Glutamatergic neuron (in vitro differentiated cells): ENCODE data around the gene AFF3. TPM values are rescaled to one million over a fixed set of nuclear protein-coding genes. Genes with fewer than 3 reads are reported as not detected.

ENCODE experiments used
- DNase-seq: peaks from one replicate; pipeline ENCODE4 v3.0.0; 2022
- H3K27ac Mint-ChIP-seq: one replicate; pipeline ENCODE4 v1.8.0; 2020; ENCODE audit warnings: mild to moderate bottlenecking, mixed read lengths, inconsistent platforms; ENCODE audit not compliant: unreplicated experiment
- H3K27me3 Mint-ChIP-seq: one replicate; pipeline ENCODE4 v1.8.0; 2020; ENCODE audit warnings: mild to moderate bottlenecking, moderate library complexity, mixed read lengths, inconsistent platforms; ENCODE audit not compliant: unreplicated experiment
- H3K36me3 Mint-ChIP-seq: one replicate; pipeline ENCODE4 v1.8.0; 2020; ENCODE audit warnings: mild to moderate bottlenecking, mixed read lengths, inconsistent platforms; ENCODE audit not compliant: unreplicated experiment
- H3K4me1 Mint-ChIP-seq: one replicate; pipeline ENCODE4 v1.8.0; 2020; ENCODE audit warnings: mild to moderate bottlenecking, low read depth, mixed read lengths, inconsistent platforms; ENCODE audit not compliant: unreplicated experiment
- H3K4me3 Mint-ChIP-seq: one replicate; pipeline ENCODE4 v1.8.0; 2020; ENCODE audit warnings: mild to moderate bottlenecking, mixed read lengths, inconsistent platforms; ENCODE audit not compliant: unreplicated experiment
- H3K9me3 Mint-ChIP-seq: one replicate; pipeline ENCODE4 v1.8.0; 2020; ENCODE audit warnings: mild to moderate bottlenecking, moderate library complexity, mixed read lengths, inconsistent platforms; ENCODE audit not compliant: unreplicated experiment
- total RNA-seq: library from RNA; stranded (reverse); fragmentation: NEBNext Ultra II Directional; extraction: Animal tissue kit (Norgen Biotek cat#: 25700); gene quantifications from one replicate; pipeline ENCODE4 v1.2.1, GENCODE V29; 2021; ENCODE audit not compliant: unreplicated experiment
- TF ChIP-seq, protein P1 (sequence below): fragments of 200-600 bp; sonication (generic); IDR thresholded peaks from one replicate; pipeline ENCODE4 v1.5.0; 2021; ENCODE audit not compliant: partially characterized antibody, unreplicated experiment

AFF3 gene
- total RNA-seq, 1 donor from 2014 or later: 125 TPM

DNA sequence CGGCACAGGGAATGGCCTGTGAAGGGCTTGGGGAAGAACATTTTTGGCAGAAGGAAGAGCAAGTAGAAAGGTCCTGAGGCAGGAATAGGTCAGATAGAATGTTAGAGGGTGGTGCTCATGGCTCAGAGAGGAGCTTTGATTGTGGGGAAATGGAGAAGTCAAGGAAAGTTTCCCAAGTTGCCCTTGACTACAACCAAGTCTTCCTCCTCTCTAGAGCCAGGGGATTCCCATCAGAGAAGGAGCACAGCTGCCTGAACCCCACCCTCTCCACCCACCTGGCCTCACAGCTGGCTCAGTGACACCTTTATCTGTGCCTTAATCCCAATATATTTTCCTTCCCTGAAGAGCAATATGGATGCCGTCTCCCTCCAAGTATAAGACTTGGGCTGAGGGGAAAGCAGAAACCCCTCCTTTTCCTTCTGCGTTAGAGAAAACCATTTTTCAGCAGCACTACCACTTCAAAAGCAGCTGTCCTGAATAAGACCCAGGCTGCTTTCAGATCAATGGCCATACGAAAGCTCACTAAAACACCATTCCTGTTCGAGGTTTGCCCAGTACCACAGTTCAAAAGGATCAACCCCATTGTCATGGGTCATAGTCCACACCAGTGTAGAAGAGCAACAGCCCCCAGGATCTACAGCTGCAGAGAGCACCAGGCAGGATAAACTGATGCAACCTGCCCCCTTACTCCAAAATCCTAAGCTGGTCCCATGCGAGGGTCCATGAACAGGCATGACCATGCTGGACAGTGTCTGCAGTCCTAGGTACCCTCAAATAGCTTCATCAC, 199.6 kb downstream of the AFF3 start:
- TF ChIP-seq, protein P1, sequence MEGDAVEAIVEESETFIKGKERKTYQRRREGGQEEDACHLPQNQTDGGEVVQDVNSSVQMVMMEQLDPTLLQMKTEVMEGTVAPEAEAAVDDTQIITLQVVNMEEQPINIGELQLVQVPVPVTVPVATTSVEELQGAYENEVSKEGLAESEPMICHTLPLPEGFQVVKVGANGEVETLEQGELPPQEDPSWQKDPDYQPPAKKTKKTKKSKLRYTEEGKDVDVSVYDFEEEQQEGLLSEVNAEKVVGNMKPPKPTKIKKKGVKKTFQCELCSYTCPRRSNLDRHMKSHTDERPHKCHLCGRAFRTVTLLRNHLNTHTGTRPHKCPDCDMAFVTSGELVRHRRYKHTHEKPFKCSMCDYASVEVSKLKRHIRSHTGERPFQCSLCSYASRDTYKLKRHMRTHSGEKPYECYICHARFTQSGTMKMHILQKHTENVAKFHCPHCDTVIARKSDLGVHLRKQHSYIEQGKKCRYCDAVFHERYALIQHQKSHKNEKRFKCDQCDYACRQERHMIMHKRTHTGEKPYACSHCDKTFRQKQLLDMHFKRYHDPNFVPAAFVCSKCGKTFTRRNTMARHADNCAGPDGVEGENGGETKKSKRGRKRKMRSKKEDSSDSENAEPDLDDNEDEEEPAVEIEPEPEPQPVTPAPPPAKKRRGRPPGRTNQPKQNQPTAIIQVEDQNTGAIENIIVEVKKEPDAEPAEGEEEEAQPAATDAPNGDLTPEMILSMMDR: no peak
- H3K27ac Mint-ChIP-seq: no peak overlapping the region
- H3K4me3 Mint-ChIP-seq: no peak overlapping the region
- peaks cover 2% of the 10 kb centered on the region for H3K9me3 Mint-ChIP-seq
- H3K36me3 Mint-ChIP-seq: peaks cover 12% of the 10 kb centered on the region
- DNase-seq: no peak
- peaks cover 4% of the 10 kb centered on the region for H3K27me3 Mint-ChIP-seq
- H3K4me1 Mint-ChIP-seq: peaks cover 9% of the 10 kb centered on the region

DNA sequence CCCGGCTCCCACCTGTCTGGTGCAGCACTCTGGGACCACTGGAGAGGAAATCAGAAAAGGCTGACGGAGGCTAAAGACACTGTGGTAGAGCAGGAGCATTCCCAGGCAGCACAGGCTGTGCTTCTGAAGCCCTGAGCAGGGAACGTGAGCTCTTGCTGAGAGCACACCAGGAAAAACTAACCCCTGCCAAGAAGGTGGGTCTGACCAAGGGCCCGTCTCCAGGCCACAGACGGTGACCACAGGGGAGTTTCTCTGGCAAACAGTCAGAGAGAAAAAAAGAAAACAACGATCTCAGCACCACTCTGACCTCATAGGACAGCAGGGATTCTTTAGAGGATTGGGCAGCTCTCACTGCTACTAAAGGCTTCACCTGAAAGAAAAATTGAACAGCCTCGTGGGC, 201.4 kb downstream of the AFF3 start:
- Mint-ChIP-seq H3K4me3 (no peak overlapping the region), H3K27me3 (peaks cover 4% of the 10 kb centered on the region), H3K27ac (no peak overlapping the region), H3K4me1 (peaks cover 9% of the 10 kb centered on the region), H3K36me3 (peaks cover 12% of the 10 kb centered on the region), H3K9me3 (peaks cover 2% of the 10 kb centered on the region)
- TF ChIP-seq, protein P1: no peak
- DNase-seq: no peak

DNA sequence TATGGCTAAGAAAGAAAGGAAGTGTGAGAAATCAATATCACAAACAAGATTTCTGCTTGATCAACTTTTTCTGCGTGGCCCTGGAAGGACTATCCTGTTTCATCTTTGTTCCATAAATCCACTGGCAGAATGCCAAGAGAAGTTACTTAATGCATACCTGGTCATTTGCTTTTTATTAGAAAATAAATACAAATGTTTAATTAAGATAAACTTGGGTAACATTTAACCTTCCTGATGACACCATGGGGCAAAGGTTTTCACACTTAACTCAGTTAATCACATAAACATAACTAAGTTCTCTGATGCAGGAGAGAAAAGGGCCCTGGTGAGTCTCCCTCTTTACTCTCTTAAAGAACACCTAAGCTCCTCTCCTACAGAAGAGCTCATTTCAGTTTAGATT, 203.3 kb downstream of the AFF3 start:
- Mint-ChIP-seq H3K27me3 (peaks cover 6% of the 10 kb centered on the region), H3K4me3 (no peak overlapping the region), H3K9me3 (peaks cover 2% of the 10 kb centered on the region), H3K27ac (no peak overlapping the region), H3K36me3 (peaks cover 8% of the 10 kb centered on the region), H3K4me1 (peaks cover 9% of the 10 kb centered on the region)
- no peak for DNase-seq
- TF ChIP-seq, protein P1: no peak

DNA sequence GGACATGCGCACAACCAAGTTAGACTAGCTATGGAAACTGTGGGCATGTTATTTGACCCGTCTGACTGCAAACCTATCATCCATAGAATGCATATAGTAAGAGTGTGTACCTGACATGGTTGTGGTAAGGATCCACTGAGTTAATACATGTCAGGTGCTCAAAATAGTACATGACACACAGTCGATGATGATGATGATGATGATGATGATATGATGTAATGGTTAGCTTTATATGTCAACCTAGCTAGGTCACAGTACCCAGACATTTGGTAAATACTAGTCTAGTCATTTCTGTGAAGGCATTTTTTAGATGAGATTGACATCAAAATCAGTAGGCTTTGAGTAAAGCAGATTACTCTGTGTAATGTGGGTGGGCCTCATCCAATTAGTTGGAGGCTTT, 204.1 kb downstream of the AFF3 start:
- peaks cover 2% of the 10 kb centered on the region for H3K9me3 Mint-ChIP-seq
- no peak overlapping the region for H3K4me3 Mint-ChIP-seq
- H3K36me3 Mint-ChIP-seq: peaks cover 4% of the 10 kb centered on the region
- peaks cover 5% of the 10 kb centered on the region for H3K27me3 Mint-ChIP-seq
- no peak overlapping the region for H3K27ac Mint-ChIP-seq
- TF ChIP-seq, protein P1: no peak
- no peak for DNase-seq
- H3K4me1 Mint-ChIP-seq: peaks cover 9% of the 10 kb centered on the region

DNA sequence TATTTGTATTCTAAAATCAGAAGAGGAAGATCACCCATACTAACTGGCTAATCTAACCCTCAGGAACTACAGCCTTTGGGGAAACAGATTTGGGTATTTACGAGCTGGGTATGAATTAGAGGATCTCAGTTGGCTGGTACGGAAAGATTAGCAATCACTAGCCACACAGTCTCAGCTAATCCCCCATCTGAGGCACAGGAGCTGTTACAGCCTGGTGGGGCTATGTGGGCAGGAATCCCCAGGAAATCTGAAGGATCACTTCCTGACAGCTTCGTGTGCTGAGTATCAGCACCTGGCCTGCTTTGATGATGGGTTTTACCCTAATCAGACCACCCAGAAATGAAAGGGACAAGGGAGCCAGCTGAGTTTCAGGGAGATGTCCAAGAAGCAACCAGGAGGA, 206.3 kb downstream of the AFF3 start:
- H3K9me3 Mint-ChIP-seq: peaks cover 2% of the 10 kb centered on the region
- H3K27me3 Mint-ChIP-seq: peaks cover 2% of the 10 kb centered on the region
- DNase-seq: no peak
- H3K36me3 Mint-ChIP-seq: peaks cover 4% of the 10 kb centered on the region
- H3K4me3 Mint-ChIP-seq: no peak overlapping the region
- TF ChIP-seq, protein P1: no peak
- peaks cover 4% of the 10 kb centered on the region for H3K4me1 Mint-ChIP-seq
- no peak overlapping the region for H3K27ac Mint-ChIP-seq
